K562 (cell line): ENCODE data around the gene NECAP2. TPM values are rescaled to one million over a fixed set of nuclear protein-coding genes. Genes with fewer than 3 reads are reported as not detected.

Experiments used
- CBX2 ChIP-seq: fragments of 200-600 bp; sonication (generic); IDR thresholded peaks from one replicate; pipeline ENCODE4 v1.6.1; 2012; ENCODE audit warnings: mild to moderate bottlenecking, low read length, inconsistent platforms; ENCODE audit not compliant: insufficient read depth, poor library complexity, severe bottlenecking
- DPF2 ChIP-seq: fragments of 450-650 bp; IDR thresholded peaks from 2 replicates; pipeline ENCODE4 v1.6.1; 2016
- ILF3 ChIP-seq: fragments of 450-650 bp; IDR thresholded peaks from 2 replicates; pipeline ENCODE4 v1.6.1; 2018; ENCODE audit warnings: antibody characterized with exemption, mild to moderate bottlenecking, moderate library complexity, borderline replicate concordance
- NCOA2 ChIP-seq, 2 experiments: fragments of 450-650 bp; IDR thresholded peaks; 2 replicates each; pipeline ENCODE4 v1.6.1; 2018; ENCODE audit warnings: mild to moderate bottlenecking in 2 of 2, moderate library complexity in 1 of 2; ENCODE audit not compliant: partially characterized antibody in 2 of 2
- NR4A1 ChIP-seq, 2 experiments: fragments of 250-450 bp in 1 of 2; fragments of 450-650 bp in 1 of 2; sonication (Bioruptor Pico) in 1 of 2; IDR thresholded peaks; 2 replicates each; pipeline versions ENCODE4 v1.4.0 to v1.6.1; 2016 to 2020; ENCODE audit warnings: mild to moderate bottlenecking in 2 of 2, missing compliant biosample characterization in 1 of 2, missing genetic modification characterization in 1 of 2, moderate library complexity in 1 of 2
- SMAD2 ChIP-seq: fragments of 150-350 bp; IDR thresholded peaks from 2 replicates; pipeline ENCODE4 v1.6.1; 2014; ENCODE audit warnings: low read depth, mild to moderate bottlenecking, low read length
- TFAM ChIP-seq: fragments of 250-450 bp; sonication (Bioruptor Pico); conservative IDR thresholded peaks from 2 replicates; pipeline ENCODE4 v1.5.0; 2021; ENCODE audit warnings: mild to moderate bottlenecking, moderate library complexity
- ZNF764 ChIP-seq: fragments of 250-450 bp; sonication (Bioruptor Pico); IDR thresholded peaks from 2 replicates; pipeline ENCODE4 v1.4.0; 2020; ENCODE audit warnings: low read depth, mild to moderate bottlenecking, moderate library complexity
- polyA plus RNA-seq, 8 experiments: library from polyadenylated mRNA; depleted of rRNA in 4 of 8; stranded (reverse) in 5 of 8; unstranded in 3 of 8; fragments of >200 nt; fragmentation: Nextera tagmentation in 2 of 8; fragmentation: Illumina TruSeq in 1 of 8; extraction: Ambion mirVana in 2 of 8; extraction: Trizol in 1 of 8; gene quantifications; 2 replicates each; pipeline versions ENCODE4 v1.2.1 to v1.2.3, GENCODE V29; 2011 to 2014; ENCODE audit warnings: inconsistent platforms in 1 of 8, missing spikeins in 1 of 8
- total RNA-seq, 7 experiments: library from RNA; depleted of rRNA in 6 of 7; stranded (reverse); fragments of >200 nt in 6 of 7; fragmentation: Illumina TruSeq in 2 of 7; extraction: Trizol in 2 of 7; gene quantifications; 2 replicates each; pipeline versions ENCODE4 v1.2.1 to v1.2.3, GENCODE V29; 2011 to 2021; ENCODE audit warnings: low replicate concordance in 1 of 7
- TF ChIP-seq, protein P1 (sequence below), 2 experiments: fragments of 450-650 bp in 1 of 2; sonication (generic) in 1 of 2; formaldehyde crosslinking in 1 of 2; IDR thresholded peaks; 2 replicates each; pipeline versions ENCODE4 v1.7.1 to v1.9.0; 2016 to 2022; ENCODE audit warnings: inconsistent platforms in 1 of 2, mild to moderate bottlenecking in 1 of 2, missing genetic modification reagents in 1 of 2
- TF ChIP-seq, protein P2 (sequence below): sonication (generic); formaldehyde crosslinking; IDR thresholded peaks from 2 replicates; pipeline ENCODE4 v1.8.0; 2023; ENCODE audit warnings: mild to moderate bottlenecking, missing genetic modification reagents
- TF ChIP-seq, protein P3 (sequence below), 2 experiments: fragments of 450-650 bp in 1 of 2; sonication (generic) in 1 of 2; formaldehyde crosslinking in 1 of 2; IDR thresholded peaks in 1 of 2; conservative IDR thresholded peaks in 1 of 2; 2 replicates each; pipeline versions ENCODE4 v1.6.1 to v1.8.1; 2016 to 2023; ENCODE audit warnings: mild to moderate bottlenecking in 2 of 2, moderate library complexity in 2 of 2, inconsistent platforms in 1 of 2, missing genetic modification reagents in 1 of 2

NECAP2 gene
- total and polyA plus RNA-seq, 9 of the 15 experiments (the other 6 are each of a cell fraction or from before 2014, with no cell fraction given): 22.7 to 107 (median 79.2) TPM

DNA sequence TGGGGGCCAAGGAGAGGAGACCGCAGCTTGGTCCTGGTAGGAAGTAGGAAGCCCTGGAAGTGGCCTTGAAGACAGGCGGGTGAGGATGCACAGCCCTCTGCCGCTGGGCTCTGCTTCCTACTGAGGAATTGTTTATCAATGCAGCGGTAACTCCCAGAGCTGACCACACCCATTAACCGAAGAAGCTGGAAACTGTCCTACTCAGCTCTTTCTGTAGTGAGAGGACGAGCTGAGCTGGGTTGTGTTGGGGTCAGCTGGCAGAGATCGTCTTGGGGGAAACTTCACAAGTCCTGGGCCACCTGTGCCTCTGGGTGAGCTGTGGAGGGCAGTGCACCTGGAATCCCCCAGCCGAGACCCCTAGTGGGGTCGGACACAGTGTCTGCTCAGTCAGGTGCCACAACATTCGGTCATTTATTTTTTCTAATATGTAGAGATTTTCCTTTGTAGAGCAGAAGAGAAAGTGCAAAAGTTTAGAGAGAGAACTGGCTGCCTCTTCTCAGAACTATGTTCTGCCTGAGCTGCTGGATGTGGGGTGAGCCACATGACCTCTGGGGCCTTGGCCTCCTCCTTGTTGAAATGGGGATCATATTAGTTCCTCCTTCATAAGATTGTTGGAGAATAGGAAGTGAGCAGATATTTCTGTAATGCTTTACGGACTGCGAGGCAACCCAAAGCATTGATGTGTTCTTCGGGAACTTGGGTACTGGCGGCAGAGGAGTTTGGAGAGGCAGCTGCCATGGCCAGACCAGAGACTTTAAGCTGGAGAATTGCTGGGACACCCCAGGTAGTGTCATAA, 3.6 kb downstream of the NECAP2 start (continued):
- TF ChIP-seq, protein P1, sequence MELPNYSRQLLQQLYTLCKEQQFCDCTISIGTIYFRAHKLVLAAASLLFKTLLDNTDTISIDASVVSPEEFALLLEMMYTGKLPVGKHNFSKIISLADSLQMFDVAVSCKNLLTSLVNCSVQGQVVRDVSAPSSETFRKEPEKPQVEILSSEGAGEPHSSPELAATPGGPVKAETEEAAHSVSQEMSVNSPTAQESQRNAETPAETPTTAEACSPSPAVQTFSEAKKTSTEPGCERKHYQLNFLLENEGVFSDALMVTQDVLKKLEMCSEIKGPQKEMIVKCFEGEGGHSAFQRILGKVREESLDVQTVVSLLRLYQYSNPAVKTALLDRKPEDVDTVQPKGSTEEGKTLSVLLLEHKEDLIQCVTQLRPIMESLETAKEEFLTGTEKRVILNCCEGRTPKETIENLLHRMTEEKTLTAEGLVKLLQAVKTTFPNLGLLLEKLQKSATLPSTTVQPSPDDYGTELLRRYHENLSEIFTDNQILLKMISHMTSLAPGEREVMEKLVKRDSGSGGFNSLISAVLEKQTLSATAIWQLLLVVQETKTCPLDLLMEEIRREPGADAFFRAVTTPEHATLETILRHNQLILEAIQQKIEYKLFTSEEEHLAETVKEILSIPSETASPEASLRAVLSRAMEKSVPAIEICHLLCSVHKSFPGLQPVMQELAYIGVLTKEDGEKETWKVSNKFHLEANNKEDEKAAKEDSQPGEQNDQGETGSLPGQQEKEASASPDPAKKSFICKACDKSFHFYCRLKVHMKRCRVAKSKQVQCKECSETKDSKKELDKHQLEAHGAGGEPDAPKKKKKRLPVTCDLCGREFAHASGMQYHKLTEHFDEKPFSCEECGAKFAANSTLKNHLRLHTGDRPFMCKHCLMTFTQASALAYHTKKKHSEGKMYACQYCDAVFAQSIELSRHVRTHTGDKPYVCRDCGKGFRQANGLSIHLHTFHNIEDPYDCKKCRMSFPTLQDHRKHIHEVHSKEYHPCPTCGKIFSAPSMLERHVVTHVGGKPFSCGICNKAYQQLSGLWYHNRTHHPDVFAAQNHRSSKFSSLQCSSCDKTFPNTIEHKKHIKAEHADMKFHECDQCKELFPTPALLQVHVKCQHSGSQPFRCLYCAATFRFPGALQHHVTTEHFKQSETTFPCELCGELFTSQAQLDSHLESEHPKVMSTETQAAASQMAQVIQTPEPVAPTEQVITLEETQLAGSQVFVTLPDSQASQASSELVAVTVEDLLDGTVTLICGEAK (IDR thresholded peaks at IDR 0.05): 0 out of 2 replicates have a peak, but pooled peaks have one; percentile 16
- TF ChIP-seq, protein P1 (CRISPR knock-in tag; IDR thresholded peaks at IDR 0.05): no peak
- no peak for TF ChIP-seq ILF3
- no peak for TF ChIP-seq CBX2
- TF ChIP-seq, protein P2, sequence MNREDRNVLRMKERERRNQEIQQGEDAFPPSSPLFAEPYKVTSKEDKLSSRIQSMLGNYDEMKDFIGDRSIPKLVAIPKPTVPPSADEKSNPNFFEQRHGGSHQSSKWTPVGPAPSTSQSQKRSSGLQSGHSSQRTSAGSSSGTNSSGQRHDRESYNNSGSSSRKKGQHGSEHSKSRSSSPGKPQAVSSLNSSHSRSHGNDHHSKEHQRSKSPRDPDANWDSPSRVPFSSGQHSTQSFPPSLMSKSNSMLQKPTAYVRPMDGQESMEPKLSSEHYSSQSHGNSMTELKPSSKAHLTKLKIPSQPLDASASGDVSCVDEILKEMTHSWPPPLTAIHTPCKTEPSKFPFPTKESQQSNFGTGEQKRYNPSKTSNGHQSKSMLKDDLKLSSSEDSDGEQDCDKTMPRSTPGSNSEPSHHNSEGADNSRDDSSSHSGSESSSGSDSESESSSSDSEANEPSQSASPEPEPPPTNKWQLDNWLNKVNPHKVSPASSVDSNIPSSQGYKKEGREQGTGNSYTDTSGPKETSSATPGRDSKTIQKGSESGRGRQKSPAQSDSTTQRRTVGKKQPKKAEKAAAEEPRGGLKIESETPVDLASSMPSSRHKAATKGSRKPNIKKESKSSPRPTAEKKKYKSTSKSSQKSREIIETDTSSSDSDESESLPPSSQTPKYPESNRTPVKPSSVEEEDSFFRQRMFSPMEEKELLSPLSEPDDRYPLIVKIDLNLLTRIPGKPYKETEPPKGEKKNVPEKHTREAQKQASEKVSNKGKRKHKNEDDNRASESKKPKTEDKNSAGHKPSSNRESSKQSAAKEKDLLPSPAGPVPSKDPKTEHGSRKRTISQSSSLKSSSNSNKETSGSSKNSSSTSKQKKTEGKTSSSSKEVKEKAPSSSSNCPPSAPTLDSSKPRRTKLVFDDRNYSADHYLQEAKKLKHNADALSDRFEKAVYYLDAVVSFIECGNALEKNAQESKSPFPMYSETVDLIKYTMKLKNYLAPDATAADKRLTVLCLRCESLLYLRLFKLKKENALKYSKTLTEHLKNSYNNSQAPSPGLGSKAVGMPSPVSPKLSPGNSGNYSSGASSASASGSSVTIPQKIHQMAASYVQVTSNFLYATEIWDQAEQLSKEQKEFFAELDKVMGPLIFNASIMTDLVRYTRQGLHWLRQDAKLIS: no peak
- TF ChIP-seq SMAD2: no peak
- TF ChIP-seq TFAM (CRISPR knock-in tag): no peak
- TF ChIP-seq DPF2: 0 out of 2 replicates have a peak, but pooled peaks have one; percentile 55
- TF ChIP-seq, protein P3, sequence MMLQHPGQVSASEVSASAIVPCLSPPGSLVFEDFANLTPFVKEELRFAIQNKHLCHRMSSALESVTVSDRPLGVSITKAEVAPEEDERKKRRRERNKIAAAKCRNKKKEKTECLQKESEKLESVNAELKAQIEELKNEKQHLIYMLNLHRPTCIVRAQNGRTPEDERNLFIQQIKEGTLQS (IDR thresholded peaks at IDR 0.05): no peak
- TF ChIP-seq, protein P3 (CRISPR knock-in tag; conservative IDR thresholded peaks at IDR 0.05): no peak
- TF ChIP-seq NCOA2 (IDR thresholded peaks at IDR 0.05; ENCODE audit: partially characterized antibody in 2 of 2): no peak
- TF ChIP-seq ZNF764 (CRISPR knock-in tag): no peak
- no peak for TF ChIP-seq NR4A1 (CRISPR knock-in tag; IDR thresholded peaks at IDR 0.05)
- no peak for TF ChIP-seq NR4A1 (tag; IDR thresholded peaks at IDR 0.05)
